HT1080 (cell line): ENCODE data around the gene RBP4. TPM values are rescaled to one million over a fixed set of nuclear protein-coding genes. Genes with fewer than 3 reads are reported as not detected.
A peak's percentile ranks its signal among the peaks of the same experiment; 100 is the strongest.

Experiments
- DNase-seq: peaks from one replicate; pipeline ENCODE4 v3.0.0-alpha.2; 2015; ENCODE audit warnings: low read depth
- total RNA-seq: library from RNA; depleted of rRNA; stranded (reverse); fragments of >200 nt; shearing (Covaris generic); gene quantifications from 2 replicates; pipeline ENCODE4 v1.2.3, GENCODE V29; 2014

RBP4 gene
- total RNA-seq, 1 experiment from 2014 or later, result 0.48 TPM

- no peak for DNase-seq
These were observed 4.5 kb downstream of the RBP4 start for GRCh38 chr10:93596539-93596938.

DNA sequence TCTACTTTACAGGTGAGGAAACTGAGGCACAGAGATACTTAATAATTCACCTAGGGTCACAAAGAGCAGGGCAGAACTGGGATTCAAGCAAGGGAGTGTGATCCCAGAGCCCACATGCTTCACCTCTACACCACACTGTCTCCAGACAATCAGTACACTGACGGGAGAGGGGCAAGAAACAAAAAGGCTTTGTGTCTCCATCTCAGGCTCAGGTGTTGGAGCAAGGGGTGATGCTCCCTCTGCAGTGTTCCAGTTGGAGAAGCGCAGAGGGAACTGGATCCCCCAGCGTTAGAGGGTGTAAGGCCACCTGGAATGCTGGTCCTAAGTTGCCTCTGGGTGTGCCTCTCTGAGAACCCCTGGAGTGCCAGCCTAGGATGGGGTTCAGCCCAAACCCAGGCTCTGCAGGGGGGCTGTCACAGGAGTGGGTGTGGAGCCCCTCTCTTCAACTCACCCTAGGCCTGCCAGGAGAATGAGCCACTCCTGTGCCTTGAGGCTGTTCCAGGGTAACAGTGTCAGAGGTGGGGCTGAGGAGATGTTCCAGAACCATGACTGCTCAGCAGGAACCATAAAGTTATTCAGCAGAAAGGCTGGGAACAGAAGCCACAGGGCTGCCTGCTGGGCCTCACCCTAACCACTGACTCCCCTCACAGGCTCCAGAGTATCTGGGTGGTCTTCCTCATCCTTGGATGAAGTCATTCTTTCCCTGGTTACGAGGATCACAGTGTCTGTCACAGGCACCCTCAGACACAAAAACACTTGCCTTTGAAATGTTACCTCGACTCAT, 5.5 kb downstream of the RBP4 start:
- DNase-seq, result no peak

- DNase-seq, result no peak
These were observed 6.5 kb downstream of the RBP4 start for GRCh38 chr10:93594518-93594917.

GRCh38 chr10:93593749-93594148, 7.3 kb downstream of the RBP4 start:
- DNase-seq, result no peak

GRCh38 chr10:93593254-93593653, 7.8 kb downstream of the RBP4 start:
- no peak for DNase-seq

GRCh38 chr10:93591065-93591808, 9.8 kb downstream of the RBP4 start:
- DNase-seq, result no peak

DNA sequence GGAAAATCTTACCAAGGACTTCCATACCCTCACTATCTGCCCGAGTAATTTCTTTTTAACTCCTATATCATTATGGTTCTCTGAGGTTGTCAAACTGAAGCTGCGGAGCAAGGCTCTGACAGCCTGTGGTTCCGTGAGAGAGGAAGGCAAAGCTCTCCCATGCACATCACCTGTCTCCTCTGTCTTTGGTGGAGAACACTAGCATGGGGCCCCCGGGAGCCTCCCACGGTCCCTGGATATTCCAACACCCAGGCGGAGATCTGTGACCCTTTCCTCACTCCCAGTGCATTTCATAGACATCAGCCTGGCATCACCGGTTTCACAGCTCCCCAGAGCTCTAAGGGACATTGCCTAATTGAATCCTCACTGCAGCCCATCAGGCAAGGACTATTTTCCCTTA, 10.4 kb downstream of the RBP4 start:
- DNase-seq, result no peak

GRCh38 chr10:93589648-93590562, 11.1 kb downstream of the RBP4 start:
- no peak for DNase-seq

DNA sequence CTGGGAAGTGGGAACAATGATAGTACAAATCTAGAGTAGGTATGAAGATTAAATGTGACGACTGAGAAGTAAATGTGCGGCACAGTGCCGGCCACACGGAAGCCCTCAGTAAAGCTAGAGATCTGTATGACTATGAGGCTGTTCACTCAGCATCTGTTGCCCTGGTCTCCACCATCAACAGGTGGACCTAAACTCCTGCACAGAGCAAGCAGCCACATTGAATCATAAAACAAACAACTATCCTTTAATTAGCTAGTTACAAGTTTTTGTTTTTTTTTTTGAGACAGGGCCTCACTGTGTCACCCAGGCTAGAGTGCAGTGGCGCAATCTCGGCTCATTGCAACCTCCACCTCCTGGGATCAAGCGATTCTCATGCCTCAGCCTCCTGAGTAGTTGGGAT, 16.6 kb downstream of the RBP4 start:
- DNase-seq, result no peak

DNA sequence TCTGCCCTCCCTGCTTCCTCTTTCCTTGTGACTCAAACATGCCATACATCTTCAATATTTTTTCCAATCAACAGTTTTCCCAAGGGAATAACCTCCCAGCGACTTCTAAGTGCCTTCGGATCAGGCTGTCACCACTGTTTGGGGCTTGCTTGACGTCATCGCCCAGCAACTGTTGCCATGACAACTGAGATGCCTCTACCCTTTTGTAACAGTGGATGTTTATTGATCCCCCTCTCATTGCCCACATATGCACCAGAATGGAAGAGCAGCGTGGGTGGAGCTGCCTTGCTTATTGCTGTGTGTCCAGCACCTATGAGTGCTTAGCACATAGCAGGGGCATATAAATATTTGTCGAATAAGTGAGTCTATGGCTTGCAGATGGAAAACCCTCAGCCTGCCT, 20.2 kb downstream of the RBP4 start:
- peak; percentile 29 for DNase-seq

- DNase-seq, result no peak
These were observed 20.9 kb downstream of the RBP4 start for GRCh38 chr10:93579985-93580711.

DNA sequence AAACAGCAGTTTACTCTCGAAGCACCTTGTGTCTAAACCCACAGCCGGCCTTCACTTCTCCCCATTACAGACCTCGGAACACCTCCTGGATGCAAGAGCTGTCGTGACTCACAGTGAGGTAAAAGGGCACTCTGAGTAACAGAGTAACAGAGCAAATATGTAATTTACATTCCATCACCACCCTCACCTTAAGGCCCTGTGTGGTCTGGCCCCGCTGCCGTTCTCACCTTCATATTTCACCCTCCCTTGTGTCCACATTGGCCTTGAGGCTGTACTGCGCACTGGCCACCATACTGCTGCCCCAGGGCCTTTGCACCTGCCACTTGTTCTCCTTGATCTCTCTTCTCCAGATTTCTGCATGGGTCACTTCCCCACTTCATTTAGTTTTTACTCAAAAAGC, 21.9 kb downstream of the RBP4 start:
- DNase-seq, result peak; percentile 54

DNA sequence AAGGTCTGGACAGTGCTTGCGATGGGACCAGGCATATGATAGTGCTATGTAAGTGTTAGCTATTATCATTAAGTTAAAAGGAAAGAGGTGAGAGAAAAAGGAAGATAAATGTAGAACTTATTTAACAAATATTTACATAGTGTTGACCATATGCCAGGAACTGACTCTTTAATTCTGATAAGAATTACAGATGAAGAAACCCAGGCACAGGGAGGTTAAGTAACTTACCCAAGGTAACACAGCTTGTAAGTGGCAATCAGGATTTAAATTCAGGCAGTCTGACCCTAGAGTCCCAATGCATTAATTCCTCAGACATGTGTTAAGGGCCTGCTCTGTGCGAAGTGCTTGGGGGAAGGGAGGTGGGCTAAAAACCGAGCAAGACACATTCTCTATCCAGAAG, 23.5 kb downstream of the RBP4 start:
- no peak for DNase-seq

- DNase-seq, result no peak
These were observed 24.1 kb downstream of the RBP4 start for GRCh38 chr10:93576888-93577287.

DNA sequence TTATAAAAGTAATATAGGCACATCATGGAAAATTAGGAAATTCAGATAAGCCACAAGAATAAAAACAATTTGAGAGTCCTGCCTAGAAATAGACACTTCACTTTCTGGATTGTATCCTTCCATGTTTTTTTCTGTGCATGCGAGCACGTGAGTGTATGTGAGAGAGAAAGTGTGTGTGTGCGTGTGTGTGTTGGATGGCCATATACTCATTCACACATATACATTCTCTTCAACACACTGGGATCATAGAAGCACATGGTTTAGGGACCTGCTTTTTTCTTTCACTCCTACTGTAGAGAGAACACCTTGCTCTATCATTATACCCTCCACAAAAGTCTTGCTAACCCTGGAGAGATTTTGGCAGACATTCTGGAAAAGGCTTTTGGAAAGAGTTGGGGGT, 27.1 kb downstream of the RBP4 start:
- no peak for DNase-seq

DNA sequence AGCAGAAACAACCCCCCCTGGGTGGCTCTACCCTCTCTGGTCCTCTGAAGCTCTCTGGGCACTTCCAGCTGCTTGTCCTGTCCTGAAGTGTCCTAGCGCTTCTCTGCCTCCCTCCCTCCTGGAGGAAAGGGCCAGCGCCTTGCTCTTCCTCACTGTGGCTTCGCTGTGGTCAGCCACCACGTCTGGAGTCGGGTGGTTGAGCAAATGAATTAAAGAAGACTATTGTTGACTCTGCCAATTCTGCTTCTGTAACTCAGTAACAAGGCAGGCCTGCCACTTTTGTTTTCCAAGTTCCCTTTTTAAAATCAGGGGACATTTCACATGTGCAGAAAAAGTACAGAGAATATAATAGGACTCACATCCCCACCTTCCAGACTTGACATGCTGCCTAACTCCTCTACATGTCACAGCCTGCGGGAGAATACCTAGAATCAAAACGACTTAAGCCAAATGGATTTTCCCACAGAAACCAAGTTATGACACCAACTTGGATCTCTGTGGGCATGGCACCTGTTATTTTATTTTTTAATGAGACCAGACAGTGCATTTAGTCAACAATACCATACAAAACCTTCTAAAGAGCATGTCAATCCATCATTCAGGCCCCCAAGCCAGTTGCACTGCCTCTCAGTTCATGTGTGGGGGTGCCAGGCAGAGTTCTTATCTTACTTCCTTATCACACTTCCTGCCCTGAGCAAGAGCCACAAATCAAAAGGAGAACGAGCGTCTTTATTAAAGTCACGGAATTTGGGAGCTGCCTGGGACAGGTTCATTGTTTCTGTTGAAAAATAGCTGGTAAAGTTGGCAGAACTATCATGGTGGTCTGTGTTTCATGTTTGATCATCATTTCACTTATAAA, 27.8 kb downstream of the RBP4 start:
- no peak for DNase-seq

GRCh38 chr10:93572606-93573005, 28.4 kb downstream of the RBP4 start:
- no peak for DNase-seq

GRCh38 chr10:93570383-93570782, 30.7 kb downstream of the RBP4 start:
- DNase-seq, result no peak

GRCh38 chr10:93568105-93568390, 33.0 kb downstream of the RBP4 start:
- DNase-seq, result no peak
